Fibroblast of lung (primary cell): ENCODE data around the gene ATP2A1. TPM values are rescaled to one million over a fixed set of nuclear protein-coding genes. Genes with fewer than 3 reads are reported as not detected.
A peak's percentile ranks its signal among the peaks of the same experiment; 100 is the strongest.

Experiments
- DNase-seq, 2 donors: peaks; one replicate each; pipeline versions ENCODE4 v3.0.0 to v3.0.0-alpha.2; 2010; ENCODE audit warnings: low read depth in 2 of 2
- H2AFZ ChIP-seq: 2 replicates; pipeline ENCODE4 v1.5.1; 2012; ENCODE audit warnings: low read length, control low read depth, inconsistent platforms
- H3K27ac ChIP-seq: 2 replicates; pipeline ENCODE4 v1.5.1; 2011; ENCODE audit warnings: low read length, control low read depth; ENCODE audit not compliant: insufficient read depth
- H3K27me3 ChIP-seq: 2 replicates; pipeline ENCODE4 v1.5.1; 2011; ENCODE audit warnings: mild to moderate bottlenecking, low read length; ENCODE audit not compliant: control insufficient read depth, insufficient read depth
- H3K36me3 ChIP-seq: 2 replicates; pipeline ENCODE4 v1.5.1; 2011; ENCODE audit warnings: low read length; ENCODE audit not compliant: control insufficient read depth, insufficient read depth
- H3K4me1 ChIP-seq: 2 replicates; pipeline ENCODE4 v1.5.1; 2011; ENCODE audit warnings: low read length; ENCODE audit not compliant: control insufficient read depth, insufficient read depth; ENCODE audit errors: extremely low read depth
- H3K4me2 ChIP-seq: 2 replicates; pipeline ENCODE4 v1.5.1; 2011; ENCODE audit warnings: low read length, control low read depth; ENCODE audit not compliant: insufficient read depth; ENCODE audit errors: extremely low read depth
- H3K4me3 ChIP-seq, 4 experiments: fragments of 200-600 bp in 1 of 4; sonication (generic) in 1 of 4; replicated peaks in 1 of 4; 2 replicates each; pipeline ENCODE4 v1.5.1; 2011 to 2016; ENCODE audit warnings: low read length in 4 of 4, low read depth in 3 of 4, mild to moderate bottlenecking in 3 of 4, control low read depth in 2 of 4, inconsistent platforms in 1 of 4, mixed read lengths in 1 of 4; ENCODE audit not compliant: insufficient read depth in 1 of 4; ENCODE audit errors: control extremely low read depth in 1 of 4
- H3K79me2 ChIP-seq: 2 replicates; pipeline ENCODE4 v1.5.1; 2012; ENCODE audit warnings: mild to moderate bottlenecking, low read length, inconsistent platforms; ENCODE audit not compliant: control insufficient read depth, insufficient read depth
- H3K9ac ChIP-seq: 2 replicates; pipeline ENCODE4 v1.5.1; 2011; ENCODE audit warnings: mild to moderate bottlenecking, low read length, control low read depth; ENCODE audit not compliant: insufficient read depth
- H3K9me3 ChIP-seq: 2 replicates; pipeline ENCODE4 v1.5.1; 2012; ENCODE audit warnings: low read depth, low read length; ENCODE audit not compliant: control insufficient read depth, insufficient read depth
- H4K20me1 ChIP-seq: 2 replicates; pipeline ENCODE4 v1.5.1; 2011; ENCODE audit warnings: low read length; ENCODE audit not compliant: control insufficient read depth, insufficient read depth; ENCODE audit errors: extremely low read depth
- EZH2 ChIP-seq: IDR thresholded peaks from 2 replicates; pipeline ENCODE4 v1.5.1; 2012; ENCODE audit warnings: low read length, control low read depth, mild to moderate bottlenecking; ENCODE audit errors: missing control alignments
- polyA plus RNA-seq, 2 donors: library from polyadenylated mRNA; depleted of rRNA in 1 of 2; stranded (reverse) in 1 of 2; unstranded in 1 of 2; fragments of >200 nt; gene quantifications; 2 replicates each; pipeline ENCODE4 v1.2.1, GENCODE V29; 2011 to 2012; ENCODE audit warnings: missing spikeins in 1 of 2
- total RNA-seq: library from RNA; depleted of rRNA; stranded (reverse); fragments of >200 nt; gene quantifications from 2 replicates; pipeline ENCODE4 v1.2.1, GENCODE V29; 2014
- TF ChIP-seq, protein P1 (sequence below), 2 donors: IDR thresholded peaks in 1 of 2; conservative IDR thresholded peaks in 1 of 2; 1 replicate in 1 of 2; 2 replicates in 1 of 2; pipeline ENCODE4 v1.5.1; 2011 to 2012; ENCODE audit warnings: low read length in 2 of 2, control low read depth in 1 of 2, inconsistent platforms in 1 of 2, low read depth in 1 of 2, mild to moderate bottlenecking in 1 of 2

The ATP2A1 gene
- total and polyA plus RNA-seq, 2 donors (not counting 1 experiment from before 2014, with no cell fraction given) = 0.22 to 0.33 TPM

DNA sequence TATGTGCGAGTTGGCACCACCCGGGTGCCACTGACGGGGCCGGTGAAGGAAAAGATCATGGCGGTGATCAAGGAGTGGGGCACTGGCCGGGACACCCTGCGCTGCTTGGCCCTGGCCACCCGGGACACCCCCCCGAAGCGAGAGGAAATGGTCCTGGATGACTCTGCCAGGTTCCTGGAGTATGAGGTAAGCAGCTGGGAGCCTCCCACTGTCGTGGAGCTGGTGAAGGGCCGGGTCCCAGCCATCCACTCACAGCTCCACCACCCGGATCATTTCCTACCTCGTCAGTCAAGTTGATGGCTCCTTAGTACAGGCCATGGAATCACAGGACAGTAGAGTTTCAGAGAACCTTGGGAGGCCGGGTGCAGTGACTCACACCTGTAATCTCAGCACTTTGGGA lies 20.0 kb downstream of the ATP2A1 start:
- H3K27me3 ChIP-seq = no peaks in the 10 kb centered on the region
- no peaks in the 10 kb centered on the region for H3K36me3 ChIP-seq
- DNase-seq = peak in 1 of 2 donors; percentile 10
- no peak overlapping the region for H3K9ac ChIP-seq
- no peak for TF ChIP-seq EZH2
- TF ChIP-seq, protein P1, sequence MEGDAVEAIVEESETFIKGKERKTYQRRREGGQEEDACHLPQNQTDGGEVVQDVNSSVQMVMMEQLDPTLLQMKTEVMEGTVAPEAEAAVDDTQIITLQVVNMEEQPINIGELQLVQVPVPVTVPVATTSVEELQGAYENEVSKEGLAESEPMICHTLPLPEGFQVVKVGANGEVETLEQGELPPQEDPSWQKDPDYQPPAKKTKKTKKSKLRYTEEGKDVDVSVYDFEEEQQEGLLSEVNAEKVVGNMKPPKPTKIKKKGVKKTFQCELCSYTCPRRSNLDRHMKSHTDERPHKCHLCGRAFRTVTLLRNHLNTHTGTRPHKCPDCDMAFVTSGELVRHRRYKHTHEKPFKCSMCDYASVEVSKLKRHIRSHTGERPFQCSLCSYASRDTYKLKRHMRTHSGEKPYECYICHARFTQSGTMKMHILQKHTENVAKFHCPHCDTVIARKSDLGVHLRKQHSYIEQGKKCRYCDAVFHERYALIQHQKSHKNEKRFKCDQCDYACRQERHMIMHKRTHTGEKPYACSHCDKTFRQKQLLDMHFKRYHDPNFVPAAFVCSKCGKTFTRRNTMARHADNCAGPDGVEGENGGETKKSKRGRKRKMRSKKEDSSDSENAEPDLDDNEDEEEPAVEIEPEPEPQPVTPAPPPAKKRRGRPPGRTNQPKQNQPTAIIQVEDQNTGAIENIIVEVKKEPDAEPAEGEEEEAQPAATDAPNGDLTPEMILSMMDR (conservative IDR thresholded peaks at IDR 0.05 in 1 of 2, IDR thresholded peaks at IDR 0.05 in 1 of 2; ENCODE audit: low read depth in 1 of 2, low read length in 2 of 2) = no peak
- H4K20me1 ChIP-seq = no peaks in the 10 kb centered on the region
- no peaks in the 10 kb centered on the region for H3K4me1 ChIP-seq
- H3K27ac ChIP-seq = no peak overlapping the region
- H3K9me3 ChIP-seq = no peaks in the 10 kb centered on the region
- H3K4me2 ChIP-seq = no peak overlapping the region
- H2AFZ ChIP-seq = no peak overlapping the region
- no peak overlapping the region for H3K4me3 ChIP-seq
- H3K79me2 ChIP-seq = no peaks in the 10 kb centered on the region

DNA sequence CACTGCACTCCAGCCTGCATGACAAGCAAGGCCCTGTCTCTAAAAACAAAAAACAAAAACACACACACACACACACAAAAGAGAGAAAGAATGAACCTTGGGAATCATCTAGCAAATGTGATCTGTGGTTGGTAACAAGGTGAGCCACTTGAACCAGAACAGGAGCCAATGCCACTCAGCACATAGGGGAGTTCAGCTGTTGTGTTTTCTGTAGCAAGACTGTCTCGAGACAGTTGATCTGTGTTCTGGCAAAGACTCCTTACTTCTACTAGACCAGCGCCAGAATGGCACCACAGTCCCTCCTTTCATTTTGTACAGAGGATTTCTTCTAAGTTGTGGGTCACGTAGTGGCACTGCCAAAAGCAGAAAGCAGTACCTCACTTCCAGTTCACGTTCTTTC lies 20.7 kb downstream of the ATP2A1 start:
- Histone ChIP-seq H3K4me1 (no peaks in the 10 kb centered on the region), H3K4me2 (no peak overlapping the region), H3K27ac (no peak overlapping the region), H3K9ac (no peak overlapping the region), H3K79me2 (no peaks in the 10 kb centered on the region), H3K27me3 (no peaks in the 10 kb centered on the region), H3K36me3 (no peaks in the 10 kb centered on the region), H3K9me3 (no peaks in the 10 kb centered on the region), H3K4me3 (no peak overlapping the region), H4K20me1 (no peaks in the 10 kb centered on the region), H2AFZ (no peak overlapping the region)
- DNase-seq = no peak
- TF ChIP-seq EZH2 = no peak

DNA sequence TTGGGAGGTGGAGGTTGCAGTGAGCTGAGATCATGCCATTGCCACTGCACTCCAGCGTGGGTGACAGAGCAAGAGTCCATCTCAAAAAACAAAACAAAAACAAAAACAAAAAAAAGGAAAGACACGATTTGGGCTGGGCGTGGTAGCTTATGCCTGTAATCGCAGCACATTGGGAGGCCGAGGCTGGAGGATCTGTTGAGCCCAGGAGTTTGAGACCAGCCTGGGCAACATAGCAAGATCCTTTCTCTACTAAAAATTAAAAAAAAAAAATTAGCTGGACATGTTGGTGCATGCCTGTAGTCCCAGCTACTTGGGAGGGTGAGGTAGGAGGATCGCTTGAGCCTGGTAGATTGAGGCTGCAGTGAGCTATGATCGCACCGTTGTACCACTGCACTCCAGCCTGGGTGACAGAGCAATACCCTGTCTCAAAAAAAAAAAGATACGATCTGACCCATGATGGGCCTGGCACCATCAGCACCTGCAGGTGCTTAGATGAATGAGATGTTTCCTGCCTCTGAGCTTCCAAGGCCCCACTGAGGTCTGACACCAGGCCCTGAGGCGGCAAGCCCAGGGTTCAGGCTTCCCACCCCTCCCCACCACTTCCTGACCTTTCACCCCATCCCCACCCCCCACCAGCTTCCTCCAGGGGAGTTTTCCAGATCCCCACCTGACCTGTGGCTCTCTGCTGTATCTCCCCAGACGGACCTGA lies 21.7 kb downstream of the ATP2A1 start:
- H3K4me3 ChIP-seq = no peak overlapping the region
- no peak for TF ChIP-seq EZH2
- TF ChIP-seq, protein P1 (conservative IDR thresholded peaks at IDR 0.05 in 1 of 2, IDR thresholded peaks at IDR 0.05 in 1 of 2; ENCODE audit: low read depth in 1 of 2, low read length in 2 of 2) = no peak
- H2AFZ ChIP-seq = no peak overlapping the region
- H3K4me2 ChIP-seq = no peak overlapping the region
- no peaks in the 10 kb centered on the region for H3K36me3 ChIP-seq
- no peaks in the 10 kb centered on the region for H3K79me2 ChIP-seq
- no peak overlapping the region for H3K27ac ChIP-seq
- no peak for DNase-seq
- no peaks in the 10 kb centered on the region for H3K27me3 ChIP-seq
- no peaks in the 10 kb centered on the region for H4K20me1 ChIP-seq
- H3K9ac ChIP-seq = no peak overlapping the region
- no peaks in the 10 kb centered on the region for H3K9me3 ChIP-seq
- H3K4me1 ChIP-seq = no peaks in the 10 kb centered on the region
